ENCODE data around the gene TRPC4. TPM values are rescaled to one million over a fixed set of nuclear protein-coding genes. Genes with fewer than 3 reads are reported as not detected.

TRPC4 gene
- total RNA-seq, 2 experiments from 2014 or later: not detected

GRCh38 chr13:37905736-37906135 is 36.2 kb upstream of the TRPC4 start:
- Mint-ChIP-seq H3K9me3 (peaks cover 10% of the 10 kb centered on the region), H3K4me1 (ENCODE audit: low read depth) (no peaks in the 10 kb centered on the region)

GRCh38 chr13:37899753-37900152 is 30.2 kb upstream of the TRPC4 start:
- H3K4me1 Mint-ChIP-seq (ENCODE audit: low read depth): no peaks in the 10 kb centered on the region
- no peak for ATAC-seq (ENCODE audit: poor library complexity)
- peaks cover 5% of the 10 kb centered on the region for H3K9me3 Mint-ChIP-seq
- Histone ChIP-seq H3K9me3 (ENCODE audit: control insufficient read depth in 1 of 2, insufficient read depth in 1 of 2, low read length in 2 of 2) (peaks cover 0 to 4% of the 10 kb centered on the region in 2 experiments), H3K36me3 (ENCODE audit: insufficient read depth, low read length) (no peaks in the 10 kb centered on the region), H3K4me3 (ENCODE audit: low read length) (no peak overlapping the region), H3K4me1 (ENCODE audit: insufficient read depth, low read length) (no peaks in the 10 kb centered on the region), H3K27ac (ENCODE audit: low read depth in 1 of 2, low read length in 2 of 2) (no peak overlapping the region), H3K27me3 (ENCODE audit: control insufficient read depth in 1 of 2, insufficient read depth in 2 of 2, low read length in 2 of 2) (no peaks in the 10 kb centered on the region)
- no peaks in the 10 kb centered on the region for H3K36me3 Mint-ChIP-seq (ENCODE audit: low read depth)
- H3K27me3 Mint-ChIP-seq: no peaks in the 10 kb centered on the region
- H3K4me3 Mint-ChIP-seq: no peak overlapping the region
- POLR2A ChIA-PET: no interaction called here
- H3K27ac Mint-ChIP-seq: no peak overlapping the region
- no peak for TF ChIP-seq CTCF (IDR thresholded peaks at IDR 0.05)
- CTCF ChIA-PET: no interaction called here
- DNase-seq: no peak
- intact Hi-C loops (cut with DNase I, micrococcal nuclease): no loop called here

More at GRCh38 chr13:37905736-37906135, 36.2 kb upstream of the TRPC4 start:
- DNase-seq (no peak), ATAC-seq (ENCODE audit: poor library complexity) (no peak)
- Mint-ChIP-seq H3K27ac (no peak overlapping the region), H3K36me3 (ENCODE audit: low read depth) (no peaks in the 10 kb centered on the region), H3K27me3 (no peaks in the 10 kb centered on the region), H3K4me3 (no peak overlapping the region)
- Histone ChIP-seq H3K27ac (ENCODE audit: low read depth in 1 of 2, low read length in 2 of 2) (no peak overlapping the region), H3K4me1 (ENCODE audit: insufficient read depth, low read length) (no peaks in the 10 kb centered on the region), H3K9me3 (ENCODE audit: control insufficient read depth in 1 of 2, insufficient read depth in 1 of 2, low read length in 2 of 2) (peaks cover 0 to 4% of the 10 kb centered on the region in 2 experiments), H3K4me3 (ENCODE audit: low read length) (no peak overlapping the region), H3K27me3 (ENCODE audit: control insufficient read depth in 1 of 2, insufficient read depth in 2 of 2, low read length in 2 of 2) (no peaks in the 10 kb centered on the region), H3K36me3 (ENCODE audit: insufficient read depth, low read length) (no peaks in the 10 kb centered on the region)
- no peak for TF ChIP-seq CTCF (IDR thresholded peaks at IDR 0.05)
- ChIA-PET CTCF (no interaction called here), POLR2A (no interaction called here)
- intact Hi-C loops (cut with DNase I, micrococcal nuclease): no loop called here

GRCh38 chr13:37893321-37893720 is 23.7 kb upstream of the TRPC4 start:
- Histone ChIP-seq H3K27me3 (ENCODE audit: control insufficient read depth in 1 of 2, insufficient read depth in 2 of 2, low read length in 2 of 2) (no peaks in the 10 kb centered on the region), H3K4me3 (ENCODE audit: low read length) (no peak overlapping the region), H3K9me3 (ENCODE audit: control insufficient read depth in 1 of 2, insufficient read depth in 1 of 2, low read length in 2 of 2) (no peaks in the 10 kb centered on the region), H3K27ac (ENCODE audit: low read depth in 1 of 2, low read length in 2 of 2) (no peak overlapping the region), H3K36me3 (ENCODE audit: insufficient read depth, low read length) (no peaks in the 10 kb centered on the region), H3K4me1 (ENCODE audit: insufficient read depth, low read length) (no peaks in the 10 kb centered on the region)
- no peak overlapping the region for H3K27ac Mint-ChIP-seq
- no peaks in the 10 kb centered on the region for H3K36me3 Mint-ChIP-seq (ENCODE audit: low read depth)
- POLR2A ChIA-PET: interaction anchor here (0.6 kb wide), 1 partner anchor 38 kb away, joined by 3 read pairs; no protein-coding TSS in a partner anchor
- H3K27me3 Mint-ChIP-seq: no peaks in the 10 kb centered on the region
- intact Hi-C loops (cut with DNase I, micrococcal nuclease): no loop called here
- CTCF ChIA-PET: no interaction called here
- no peaks in the 10 kb centered on the region for H3K9me3 Mint-ChIP-seq
- H3K4me1 Mint-ChIP-seq (ENCODE audit: low read depth): no peaks in the 10 kb centered on the region
- no peak for TF ChIP-seq CTCF (IDR thresholded peaks at IDR 0.05)
- no peak for ATAC-seq (ENCODE audit: poor library complexity)
- no peak overlapping the region for H3K4me3 Mint-ChIP-seq
- DNase-seq: no peak
